GM23248 (cell line): ENCODE results near the gene PARS2. TPM values are rescaled to one million over a fixed set of nuclear protein-coding genes. Genes with fewer than 3 reads are reported as not detected.

Experiments
- DNase-seq: peaks from one replicate; pipeline ENCODE4 v3.0.0-alpha.2; 2015
- H2AFZ ChIP-seq: fragments of 200-600 bp; sonication (generic); 2 replicates; pipeline ENCODE4 v1.6.1; 2016; ENCODE audit warnings: antibody characterized with exemption
- H3F3A ChIP-seq: fragments of 200-600 bp; sonication (generic); 2 replicates; pipeline ENCODE4 v1.6.1; 2016; ENCODE audit warnings: mild to moderate bottlenecking, antibody characterized with exemption, mixed run types; ENCODE audit not compliant: insufficient read depth
- H3K27ac ChIP-seq: fragments of 200-600 bp; sonication (generic); 2 replicates; pipeline ENCODE4 v1.5.1; 2016; ENCODE audit warnings: mild to moderate bottlenecking
- H3K27me3 ChIP-seq: fragments of 200-600 bp; sonication (generic); replicated peaks from 2 replicates; pipeline ENCODE4 v1.6.1; 2016; ENCODE audit warnings: mild to moderate bottlenecking; ENCODE audit not compliant: insufficient read depth
- H3K36me3 ChIP-seq: fragments of 200-600 bp; sonication (generic); 2 replicates; pipeline ENCODE4 v1.6.1; 2016; ENCODE audit warnings: low read depth, mild to moderate bottlenecking
- H3K4me1 ChIP-seq: fragments of 200-600 bp; sonication (generic); 2 replicates; pipeline ENCODE4 v1.6.1; 2016; ENCODE audit warnings: mild to moderate bottlenecking; ENCODE audit not compliant: insufficient read depth
- H3K4me2 ChIP-seq: fragments of 200-600 bp; sonication (generic); one replicate; pipeline ENCODE4 v1.6.1; 2016; ENCODE audit warnings: mild to moderate bottlenecking; ENCODE audit not compliant: unreplicated experiment
- H3K4me3 ChIP-seq: fragments of 200-600 bp; sonication (generic); 2 replicates; pipeline ENCODE4 v1.5.1; 2016; ENCODE audit warnings: mild to moderate bottlenecking
- H3K79me2 ChIP-seq: fragments of 200-600 bp; sonication (generic); 2 replicates; pipeline ENCODE4 v1.6.1; 2016; ENCODE audit warnings: mild to moderate bottlenecking; ENCODE audit not compliant: insufficient read depth
- H3K9ac ChIP-seq: fragments of 200-600 bp; sonication (generic); 2 replicates; pipeline ENCODE4 v1.6.1; 2016; ENCODE audit warnings: mild to moderate bottlenecking
- H3K9me2 ChIP-seq: fragments of 200-600 bp; sonication (generic); 2 replicates; pipeline ENCODE4 v1.6.1; 2016; ENCODE audit warnings: mixed run types, mild to moderate bottlenecking, moderate library complexity; ENCODE audit not compliant: insufficient read depth
- H3K9me3 ChIP-seq: fragments of 200-600 bp; sonication (generic); one replicate; pipeline ENCODE4 v1.6.1; 2017; ENCODE audit warnings: low read depth
- H4K20me1 ChIP-seq: fragments of 200-600 bp; sonication (generic); 2 replicates; pipeline ENCODE4 v1.6.0; 2016; ENCODE audit not compliant: insufficient read depth
- EZH2 ChIP-seq: fragments of 200-600 bp; sonication (generic); IDR thresholded peaks from 2 replicates; pipeline ENCODE4 v1.6.1; 2018; ENCODE audit warnings: antibody characterized with exemption, mild to moderate bottlenecking; ENCODE audit not compliant: insufficient read depth, poor library complexity, severe bottlenecking
- EZH2phosphoT487 ChIP-seq: fragments of 200-600 bp; sonication (generic); IDR thresholded peaks from 2 replicates; pipeline ENCODE4 v1.6.1; 2018; ENCODE audit warnings: antibody characterized with exemption, moderate library complexity, mild to moderate bottlenecking, low read depth; ENCODE audit not compliant: insufficient read depth
- WGBS, 2 experiments: methylation state at CpG; one replicate each; pipeline ENCODE4 v1.1.6; 2015 to 2017; ENCODE audit warnings: low lambda C conversion rate in 2 of 2, low coverage in 1 of 2; ENCODE audit errors: missing lambda C conversion rate in 2 of 2; 5-methylcytosine and 5-hydroxymethylcytosine counted together
- in situ Hi-C: fragments of 300-500 bp; cut with MboI; formaldehyde crosslinking; loops from 2 replicates; pipeline ENCODE4 v1.15.0; 2020
- polyA plus RNA-seq: library from polyadenylated mRNA; unstranded; fragments of >200 nt; fragmentation: Nextera tagmentation; extraction: Ambion mirVana; gene quantifications from 2 replicates; pipeline ENCODE4 v1.2.1, GENCODE V29; 2016
- total RNA-seq: library from RNA; depleted of rRNA; stranded (reverse); fragments of >200 nt; shearing (Covaris generic); gene quantifications from 2 replicates; pipeline ENCODE4 v1.2.3, GENCODE V29; 2014

PARS2 gene
- total and polyA plus RNA-seq, 2 experiments from 2014 or later: 4.1 to 5.0 TPM

DNA sequence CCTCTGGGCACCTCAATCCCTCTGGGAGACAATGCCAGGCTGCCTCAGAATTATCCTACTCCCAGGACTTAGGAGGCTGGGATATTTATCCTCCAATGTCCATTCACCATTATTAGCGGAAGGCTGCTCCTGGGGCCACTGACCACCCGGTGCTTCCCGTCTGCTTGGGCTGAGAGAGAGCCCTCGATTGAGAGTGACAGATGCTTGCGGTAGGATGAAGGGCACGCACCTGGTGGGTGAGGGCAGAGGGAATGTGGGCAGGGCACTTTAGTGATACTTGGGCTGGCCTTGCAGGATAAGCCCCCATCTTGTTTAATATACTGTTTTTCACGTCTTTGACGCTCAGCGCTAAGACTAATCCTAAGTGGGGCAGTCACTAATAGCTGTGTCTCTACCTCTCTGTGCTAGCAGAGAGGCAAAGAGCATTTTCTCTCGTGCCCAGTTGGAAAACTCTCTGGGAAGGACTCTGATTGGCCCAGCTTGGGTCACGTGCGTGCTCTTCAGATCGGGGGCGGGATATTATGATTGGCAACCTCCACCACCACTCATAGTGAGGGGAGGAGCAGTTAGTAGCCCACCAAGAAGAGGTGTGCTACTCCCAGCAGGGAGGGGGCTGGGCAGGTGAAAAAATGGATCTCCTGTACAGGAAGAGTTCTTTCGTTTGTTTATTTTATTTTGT, 10.6 kb upstream of the PARS2 start:
- Histone ChIP-seq H3K4me2 (no peak overlapping the region), H3K79me2 (no peaks in the 10 kb centered on the region), H3K9ac (no peak overlapping the region), H3K9me2 (no peaks in the 10 kb centered on the region), H3K4me3 (no peak overlapping the region), H3K36me3 (no peaks in the 10 kb centered on the region), H2AFZ (no peak overlapping the region), H4K20me1 (no peaks in the 10 kb centered on the region), H3K27me3 (no peaks in the 10 kb centered on the region; the same call in 1 of the 2 replicates), H3K9me3 (no peaks in the 10 kb centered on the region), H3K27ac (no peak overlapping the region), H3K4me1 (no peaks in the 10 kb centered on the region), H3F3A (no peaks in the 10 kb centered on the region)
- in situ Hi-C loops: no loop called here
- peak; percentile 22 for DNase-seq
- WGBS, 2 experiments: 55 to 57% methylated on average over 15 of the region's 15 CpGs
- no peak for TF ChIP-seq EZH2
- TF ChIP-seq EZH2phosphoT487: no peak

DNA sequence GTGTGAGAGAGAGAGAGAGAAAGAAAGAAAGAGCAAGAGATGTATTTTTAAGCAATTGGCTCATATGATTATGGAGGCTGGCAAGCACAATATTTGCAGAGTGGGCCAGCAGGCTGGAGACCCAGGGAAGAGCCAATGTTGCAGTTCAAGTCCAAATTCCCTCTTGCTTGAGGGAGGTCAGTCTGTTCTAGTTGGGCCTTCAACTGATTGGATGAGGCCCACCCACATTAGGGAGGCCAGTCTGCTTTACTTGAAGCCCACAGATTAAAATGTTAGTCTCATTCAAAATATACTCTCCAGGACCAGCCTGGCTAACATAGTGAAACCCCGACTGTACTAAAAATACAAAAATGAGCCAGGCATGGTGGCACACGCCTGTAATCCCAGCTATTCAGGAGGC, 8.6 kb upstream of the PARS2 start:
- in situ Hi-C loops: no loop called here

DNA sequence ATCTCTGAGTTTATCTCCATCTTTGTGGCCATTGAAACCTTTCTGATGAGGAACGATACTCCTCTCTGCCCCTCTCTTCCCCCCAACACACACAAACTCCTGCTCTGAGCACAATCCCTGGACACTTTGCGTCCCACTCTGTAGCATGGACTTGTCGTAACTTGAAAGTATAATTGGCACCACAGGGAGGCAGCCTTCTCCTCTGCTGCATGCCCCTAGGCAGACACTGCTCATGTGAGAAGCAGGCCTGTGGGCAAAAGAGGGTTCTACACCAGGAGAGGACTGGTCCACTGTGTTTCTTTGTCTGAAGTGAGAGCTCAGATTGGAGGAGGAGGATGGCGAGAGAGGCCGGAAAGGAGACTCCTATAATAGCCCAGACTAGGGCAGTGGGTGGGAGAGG, 3.8 kb upstream of the PARS2 start:
- H3F3A ChIP-seq: no peaks in the 10 kb centered on the region
- H3K36me3 ChIP-seq: no peaks in the 10 kb centered on the region
- H3K4me3 ChIP-seq: no peak overlapping the region
- in situ Hi-C loops: no loop called here
- H3K9me2 ChIP-seq: no peaks in the 10 kb centered on the region
- TF ChIP-seq EZH2phosphoT487: no peak
- TF ChIP-seq EZH2: no peak
- H3K4me2 ChIP-seq: no peak overlapping the region
- H3K27me3 ChIP-seq: no peaks in the 10 kb centered on the region
- H3K4me1 ChIP-seq: peaks cover 9% of the 10 kb centered on the region; the same call in 1 of the 2 replicates
- no peak overlapping the region for H2AFZ ChIP-seq
- H3K79me2 ChIP-seq: peaks cover 11% of the 10 kb centered on the region
- H3K9me3 ChIP-seq: no peaks in the 10 kb centered on the region
- no peaks in the 10 kb centered on the region for H4K20me1 ChIP-seq
- H3K27ac ChIP-seq: no peak overlapping the region
- no peak overlapping the region for H3K9ac ChIP-seq
- WGBS, 2 experiments: 73% methylated on average over 5 of the region's 5 CpGs
- peak; percentile 18 for DNase-seq

More for the DNA sequence above, 8.6 kb upstream of the PARS2 start:
- H3K4me3 ChIP-seq: no peak overlapping the region
- H3K27ac ChIP-seq: no peak overlapping the region
- H3K4me1 ChIP-seq: no peaks in the 10 kb centered on the region
- no peaks in the 10 kb centered on the region for H3K79me2 ChIP-seq
- TF ChIP-seq EZH2phosphoT487 (no peak), EZH2 (no peak)
- H4K20me1 ChIP-seq: no peaks in the 10 kb centered on the region
- no peaks in the 10 kb centered on the region for H3K9me2 ChIP-seq
- H2AFZ ChIP-seq: no peak overlapping the region
- 29 to 30% methylated on average over 2 of the region's 2 CpGs for WGBS, 2 experiments
- no peaks in the 10 kb centered on the region for H3K36me3 ChIP-seq
- H3K27me3 ChIP-seq: no peaks in the 10 kb centered on the region; the same call in 1 of the 2 replicates
- no peak overlapping the region for H3K9ac ChIP-seq
- no peak overlapping the region for H3K4me2 ChIP-seq
- H3K9me3 ChIP-seq: no peaks in the 10 kb centered on the region
- DNase-seq: no peak
- no peaks in the 10 kb centered on the region for H3F3A ChIP-seq

DNA sequence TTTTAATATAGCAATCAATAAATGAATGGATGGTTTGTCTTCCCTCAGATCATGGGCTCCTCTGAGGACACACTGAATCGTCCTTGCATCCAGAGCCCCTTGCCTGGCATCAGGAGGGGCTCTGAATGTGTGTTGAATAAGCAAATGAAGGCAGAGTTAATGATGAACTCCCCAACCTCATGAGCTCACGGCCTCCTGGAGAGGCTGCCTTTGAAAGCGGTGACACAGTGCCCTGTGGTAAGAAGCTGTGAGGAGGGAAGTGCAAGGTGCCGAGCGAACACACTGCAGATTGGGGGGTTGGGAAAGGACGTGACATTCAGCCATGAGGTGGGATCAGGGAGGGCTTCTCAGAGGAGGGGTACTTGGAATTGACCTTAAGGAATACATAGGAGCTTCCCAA, 3.2 kb upstream of the PARS2 start:
- WGBS, 2 experiments: 19% methylated on average over 6 of the region's 6 CpGs
- H3K4me2 ChIP-seq: no peak overlapping the region
- H3K36me3 ChIP-seq: no peaks in the 10 kb centered on the region
- H3K4me3 ChIP-seq: no peak overlapping the region
- DNase-seq: no peak
- in situ Hi-C loops: no loop called here
- no peak overlapping the region for H3K9ac ChIP-seq
- no peak for TF ChIP-seq EZH2
- TF ChIP-seq EZH2phosphoT487: no peak
- H3F3A ChIP-seq: no peaks in the 10 kb centered on the region
- H3K27me3 ChIP-seq: no peaks in the 10 kb centered on the region
- H3K4me1 ChIP-seq: peaks cover 11% of the 10 kb centered on the region; the same call in 1 of the 2 replicates
- H3K27ac ChIP-seq: no peak overlapping the region
- H3K9me2 ChIP-seq: no peaks in the 10 kb centered on the region
- peaks cover 17% of the 10 kb centered on the region for H3K79me2 ChIP-seq
- H4K20me1 ChIP-seq: no peaks in the 10 kb centered on the region
- no peaks in the 10 kb centered on the region for H3K9me3 ChIP-seq
- no peak overlapping the region for H2AFZ ChIP-seq
